Measurements from ENCODE around the gene DIPK1A.

DIPK1A gene

GRCh38 chr1:92883297-92883696, 78.0 kb downstream of the DIPK1A start:
- no peak overlapping the region for H3K4me3 ChIP-seq (ENCODE audit: low read depth, low read length, poor library complexity, severe bottlenecking)
- no peaks in the 10 kb centered on the region for H3K36me3 ChIP-seq (ENCODE audit: insufficient read depth, low read length)
- no peak overlapping the region for H3K9ac ChIP-seq (ENCODE audit: low read length)
- H2AFZ ChIP-seq (ENCODE audit: low read length): no peak overlapping the region
- no peak overlapping the region for H3K4me2 ChIP-seq (ENCODE audit: low read length)
- H3K9me3 ChIP-seq (ENCODE audit: low read length): no peaks in the 10 kb centered on the region
- no peaks in the 10 kb centered on the region for H3K27me3 ChIP-seq (ENCODE audit: insufficient read depth, low read length)
- peaks cover 28% of the 10 kb centered on the region for H3K4me1 ChIP-seq (ENCODE audit: insufficient read depth, low read length, severe bottlenecking)
- TF ChIP-seq CTCF (IDR thresholded peaks at IDR 0.05; ENCODE audit: low read length): no peak
- no peak for TF ChIP-seq EZH2 (IDR thresholded peaks at IDR 0.05; ENCODE audit: borderline replicate concordance, low read length)
- H3K27ac ChIP-seq (ENCODE audit: low read depth, low read length, poor library complexity, severe bottlenecking): no peak overlapping the region
- H3K9me2 ChIP-seq (ENCODE audit: low read depth, low read length): no peaks in the 10 kb centered on the region
- H3K79me2 ChIP-seq (ENCODE audit: insufficient read depth, low read length): peaks cover 66% of the 10 kb centered on the region
- H3F3A ChIP-seq (ENCODE audit: insufficient read depth, low read length): no peaks in the 10 kb centered on the region
- no peaks in the 10 kb centered on the region for H4K20me1 ChIP-seq (ENCODE audit: insufficient read depth, low read length)

GRCh38 chr1:92882819-92883218, 78.4 kb downstream of the DIPK1A start:
- Histone ChIP-seq H3K27ac (ENCODE audit: low read depth, low read length, poor library complexity, severe bottlenecking) (no peak overlapping the region), H3K9ac (ENCODE audit: low read length) (no peak overlapping the region), H3K27me3 (ENCODE audit: insufficient read depth, low read length) (no peaks in the 10 kb centered on the region), H3K36me3 (ENCODE audit: insufficient read depth, low read length) (no peaks in the 10 kb centered on the region), H3K9me3 (ENCODE audit: low read length) (no peaks in the 10 kb centered on the region), H3K79me2 (ENCODE audit: insufficient read depth, low read length) (peaks cover 61% of the 10 kb centered on the region), H3F3A (ENCODE audit: insufficient read depth, low read length) (no peaks in the 10 kb centered on the region), H2AFZ (ENCODE audit: low read length) (no peak overlapping the region), H3K4me3 (ENCODE audit: low read depth, low read length, poor library complexity, severe bottlenecking) (no peak overlapping the region), H3K9me2 (ENCODE audit: low read depth, low read length) (no peaks in the 10 kb centered on the region), H3K4me1 (ENCODE audit: insufficient read depth, low read length, severe bottlenecking) (peaks cover 33% of the 10 kb centered on the region), H4K20me1 (ENCODE audit: insufficient read depth, low read length) (no peaks in the 10 kb centered on the region), H3K4me2 (ENCODE audit: low read length) (no peak overlapping the region)
- TF ChIP-seq CTCF (IDR thresholded peaks at IDR 0.05; ENCODE audit: low read length): no peak
- no peak for TF ChIP-seq EZH2 (IDR thresholded peaks at IDR 0.05; ENCODE audit: borderline replicate concordance, low read length)

GRCh38 chr1:92881391-92881790, 79.9 kb downstream of the DIPK1A start:
- Histone ChIP-seq H3K9me2 (ENCODE audit: low read depth, low read length) (no peaks in the 10 kb centered on the region), H3K4me3 (ENCODE audit: low read depth, low read length, poor library complexity, severe bottlenecking) (no peak overlapping the region), H3F3A (ENCODE audit: insufficient read depth, low read length) (no peaks in the 10 kb centered on the region), H3K9me3 (ENCODE audit: low read length) (no peaks in the 10 kb centered on the region), H3K27ac (ENCODE audit: low read depth, low read length, poor library complexity, severe bottlenecking) (no peak overlapping the region), H3K27me3 (ENCODE audit: insufficient read depth, low read length) (no peaks in the 10 kb centered on the region), H2AFZ (ENCODE audit: low read length) (no peak overlapping the region), H3K79me2 (ENCODE audit: insufficient read depth, low read length) (peaks cover 59% of the 10 kb centered on the region), H3K9ac (ENCODE audit: low read length) (no peak overlapping the region), H3K4me1 (ENCODE audit: insufficient read depth, low read length, severe bottlenecking) (peaks cover 46% of the 10 kb centered on the region), H3K36me3 (ENCODE audit: insufficient read depth, low read length) (peaks cover 2% of the 10 kb centered on the region), H4K20me1 (ENCODE audit: insufficient read depth, low read length) (no peaks in the 10 kb centered on the region), H3K4me2 (ENCODE audit: low read length) (no peak overlapping the region)
- no peak for TF ChIP-seq EZH2 (IDR thresholded peaks at IDR 0.05; ENCODE audit: borderline replicate concordance, low read length)
- TF ChIP-seq CTCF (IDR thresholded peaks at IDR 0.05; ENCODE audit: low read length): no peak
